H9 (cell line): Measurements from ENCODE around the gene TXNRD1. TPM values are rescaled to one million over a fixed set of nuclear protein-coding genes. Genes with fewer than 3 reads are reported as not detected.

Source experiments
- DNase-seq: peaks from one replicate; pipeline ENCODE4 v3.0.0-alpha.2; 2017
- H2AFZ ChIP-seq: one replicate; pipeline ENCODE4 v1.6.1; 2013; ENCODE audit warnings: mild to moderate bottlenecking, low read length, control low read depth, moderate library complexity
- H2AK5ac ChIP-seq: 2 replicates; pipeline ENCODE4 v1.6.1; 2013; ENCODE audit warnings: low read length, control low read depth, mixed read lengths; ENCODE audit not compliant: insufficient read length
- H2BK120ac ChIP-seq: one replicate; pipeline ENCODE4 v1.6.1; 2013; ENCODE audit warnings: low read depth, mild to moderate bottlenecking, low read length, control low read depth, inconsistent platforms; ENCODE audit not compliant: poor library complexity, severe bottlenecking
- H2BK12ac ChIP-seq: 2 replicates; pipeline ENCODE4 v1.6.1; 2013; ENCODE audit warnings: low read length, control low read depth, mixed read lengths, low read depth; ENCODE audit not compliant: insufficient read length
- H2BK15ac ChIP-seq: 2 replicates; pipeline ENCODE4 v1.6.1; 2013; ENCODE audit warnings: low read depth, low read length, control low read depth
- H2BK20ac ChIP-seq: one replicate; pipeline ENCODE4 v1.6.1; 2013; ENCODE audit warnings: low read depth, mild to moderate bottlenecking, low read length, control low read depth, inconsistent platforms; ENCODE audit not compliant: poor library complexity, severe bottlenecking
- H2BK5ac ChIP-seq: 2 replicates; pipeline ENCODE4 v1.6.1; 2013; ENCODE audit warnings: low read length, control low read depth, mixed read lengths; ENCODE audit not compliant: insufficient read length
- H3K14ac ChIP-seq: 2 replicates; pipeline ENCODE4 v1.6.1; 2013; ENCODE audit warnings: low read length, control low read depth; ENCODE audit not compliant: insufficient read depth
- H3K18ac ChIP-seq: 2 replicates; pipeline ENCODE4 v1.6.1; 2013; ENCODE audit warnings: low read depth, mild to moderate bottlenecking, mixed read lengths, low read length, control low read depth; ENCODE audit not compliant: insufficient read length
- H3K23ac ChIP-seq: 2 replicates; pipeline ENCODE4 v1.6.1; 2013; ENCODE audit warnings: low read length, control low read depth, mixed read lengths, low read depth; ENCODE audit not compliant: insufficient read length
- H3K23me2 ChIP-seq: 2 replicates; pipeline ENCODE4 v1.6.1; 2013; ENCODE audit warnings: low read depth, mild to moderate bottlenecking, mixed read lengths, low read length, control low read depth; ENCODE audit not compliant: insufficient read length, poor library complexity, severe bottlenecking
- H3K27ac ChIP-seq: 2 replicates; pipeline ENCODE4 v1.5.1; 2013; ENCODE audit warnings: low read length, control low read depth, mixed read lengths, low read depth; ENCODE audit not compliant: insufficient read length
- H3K27me3 ChIP-seq: 2 replicates; pipeline ENCODE4 v1.6.1; 2013; ENCODE audit warnings: low read length, control low read depth, inconsistent platforms; ENCODE audit not compliant: insufficient read depth
- H3K4ac ChIP-seq: 2 replicates; pipeline ENCODE4 v1.6.1; 2013; ENCODE audit warnings: low read depth, mild to moderate bottlenecking, control low read depth, inconsistent platforms, low read length, moderate library complexity
- H3K4me1 ChIP-seq: 2 replicates; pipeline ENCODE4 v1.6.1; 2013; ENCODE audit warnings: low read length, control low read depth, inconsistent platforms; ENCODE audit not compliant: insufficient read depth
- H3K4me2 ChIP-seq: 2 replicates; pipeline ENCODE4 v1.6.1; 2013; ENCODE audit warnings: low read length, control low read depth, mixed read lengths; ENCODE audit not compliant: insufficient read length, insufficient read depth
- H3K56ac ChIP-seq: 2 replicates; pipeline ENCODE4 v1.6.1; 2013; ENCODE audit warnings: low read depth, mild to moderate bottlenecking, mixed read lengths, low read length, control low read depth; ENCODE audit not compliant: insufficient read length
- H3K79me1 ChIP-seq: 2 replicates; pipeline ENCODE4 v1.6.1; 2013; ENCODE audit warnings: low read depth, mild to moderate bottlenecking, moderate library complexity, low read length, control low read depth, inconsistent platforms; ENCODE audit not compliant: insufficient read depth, poor library complexity, severe bottlenecking
- H3K79me2 ChIP-seq: 2 replicates; pipeline ENCODE4 v1.6.1; 2013; ENCODE audit warnings: low read length, control low read depth, inconsistent platforms; ENCODE audit not compliant: insufficient read depth
- H3K9ac ChIP-seq: 2 replicates; pipeline ENCODE4 v1.6.1; 2013; ENCODE audit warnings: low read length, control low read depth, mixed read lengths; ENCODE audit not compliant: insufficient read length; ENCODE audit errors: extremely low read depth
- H3K9me3 ChIP-seq: one replicate; pipeline ENCODE4 v1.6.1; 2013; ENCODE audit warnings: low read depth, low read length, inconsistent platforms; ENCODE audit not compliant: control insufficient read depth
- H3T11ph ChIP-seq: one replicate; pipeline ENCODE4 v1.6.1; 2013; ENCODE audit warnings: mild to moderate bottlenecking, low read length, control low read depth, inconsistent platforms
- H4K20me1 ChIP-seq: one replicate; pipeline ENCODE4 v1.6.1; 2013; ENCODE audit not compliant: control insufficient read depth, insufficient read length, insufficient read depth
- H4K5ac ChIP-seq: 2 replicates; pipeline ENCODE4 v1.6.1; 2013; ENCODE audit warnings: low read depth, mild to moderate bottlenecking, mixed read lengths, low read length, control low read depth; ENCODE audit not compliant: insufficient read length
- H4K8ac ChIP-seq: replicated peaks from 2 replicates; pipeline ENCODE4 v1.6.1; 2013; ENCODE audit warnings: low read length, control low read depth, mixed read lengths, low read depth; ENCODE audit not compliant: insufficient read length
- H4K91ac ChIP-seq: 2 replicates; pipeline ENCODE4 v1.6.1; 2013; ENCODE audit warnings: low read depth, mild to moderate bottlenecking, moderate library complexity, mixed read lengths, low read length, control low read depth; ENCODE audit not compliant: insufficient read length
- H3K27ac Mint-ChIP-seq, 3 experiments: 2 replicates in 2 of 3; 3 replicates in 1 of 3; pipeline ENCODE4 v1.8.0; 2020 to 2021; ENCODE audit warnings: mixed read lengths in 3 of 3, mild to moderate bottlenecking in 1 of 3, moderate library complexity in 1 of 3
- H3K27me3 Mint-ChIP-seq: 2 replicates; pipeline ENCODE4 v1.8.0; 2021; ENCODE audit warnings: low read depth, mild to moderate bottlenecking, moderate library complexity, mixed read lengths
- H3K36me3 Mint-ChIP-seq, 3 experiments: 2 replicates in 2 of 3; 3 replicates in 1 of 3; pipeline ENCODE4 v1.8.0; 2020 to 2021; ENCODE audit warnings: low read depth in 3 of 3, mixed read lengths in 3 of 3; ENCODE audit not compliant: insufficient read depth in 1 of 3
- H3K4me1 Mint-ChIP-seq, 2 experiments: 2 replicates each; pipeline ENCODE4 v1.8.0; 2020; ENCODE audit warnings: mixed read lengths in 2 of 2
- H3K4me3 Mint-ChIP-seq, 2 experiments: 2 replicates in 1 of 2; 3 replicates in 1 of 2; pipeline ENCODE4 v1.8.0; 2020 to 2021; ENCODE audit warnings: mild to moderate bottlenecking in 2 of 2, mixed read lengths in 2 of 2, moderate library complexity in 1 of 2
- H3K9me3 Mint-ChIP-seq, 2 experiments: 2 replicates in 1 of 2; 3 replicates in 1 of 2; pipeline ENCODE4 v1.8.0; 2020; ENCODE audit warnings: mild to moderate bottlenecking in 2 of 2, mixed read lengths in 2 of 2, moderate library complexity in 1 of 2
- CTCF ChIP-seq: fragments of 200-600 bp; sonication (generic); conservative IDR thresholded peaks from 3 replicates; pipeline ENCODE4 v1.8.0; 2021; ENCODE audit warnings: antibody characterized with exemption, mild to moderate bottlenecking
- WGBS: extraction: QIAGEN DNeasy Blood & Tissue Kit; methylation state at CpG from one replicate; pipeline ENCODE4 v1.1.7; 2013; ENCODE audit warnings: missing lambda C conversion rate, low lambda C conversion rate, mixed read lengths; ENCODE audit not compliant: insufficient read length; ENCODE audit errors: extremely low coverage; 5-methylcytosine and 5-hydroxymethylcytosine counted together
- total RNA-seq: library from RNA; stranded (reverse); gene quantifications from 2 replicates; pipeline ENCODE4 v1.2.1, GENCODE V29; 2021

The TXNRD1 gene
- total RNA-seq, 1 experiment from 2014 or later: 100 TPM

DNA sequence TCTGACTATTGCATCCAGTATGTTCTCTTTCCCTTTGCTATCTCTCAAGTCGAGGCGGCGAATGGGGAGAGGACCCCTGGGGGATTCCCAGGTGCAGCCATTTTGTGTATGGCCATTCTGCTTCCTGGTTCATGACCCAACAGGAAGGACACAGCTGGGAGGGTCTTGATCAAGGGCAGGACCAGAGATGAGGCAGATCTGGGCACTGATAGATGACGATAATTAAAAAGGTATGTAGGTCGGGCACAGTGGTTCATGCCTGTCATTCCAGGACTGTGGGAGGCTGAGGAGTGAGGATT is 161.9 kb downstream of the TXNRD1 start:
- Histone ChIP-seq H3K9me3 (no peaks in the 10 kb centered on the region), H2AFZ (no peak overlapping the region), H2BK12ac (no peak overlapping the region), H2BK20ac (no peak overlapping the region), H4K8ac (no peak overlapping the region), H3K79me1 (no peaks in the 10 kb centered on the region), H3K56ac (no peak overlapping the region), H3K23ac (no peak overlapping the region), H2BK5ac (no peak overlapping the region), H3K14ac (no peak overlapping the region), H4K91ac (no peak overlapping the region), H3K23me2 (no peaks in the 10 kb centered on the region), H4K20me1 (no peaks in the 10 kb centered on the region), H3K4me2 (no peak overlapping the region), H3K27me3 (no peaks in the 10 kb centered on the region), H2BK120ac (no peak overlapping the region), H3K4ac (no peak overlapping the region), H3K18ac (no peak overlapping the region), H3K27ac (no peak overlapping the region), H3K79me2 (no peaks in the 10 kb centered on the region), H3T11ph (no peak overlapping the region), H2BK15ac (no peak overlapping the region), H3K4me1 (peaks cover 2% of the 10 kb centered on the region; the same call in 1 of the 2 replicates), H2AK5ac (no peak overlapping the region), H4K5ac (no peak overlapping the region), H3K9ac (no peak overlapping the region)
- H3K4me3 Mint-ChIP-seq: no peak overlapping the region; a peak in 1 of 5 replicates
- H3K4me1 Mint-ChIP-seq: peaks cover 18% of the 10 kb centered on the region in 2 experiments
- H3K27me3 Mint-ChIP-seq: peaks cover 1% of the 10 kb centered on the region
- DNase-seq: no peak
- H3K36me3 Mint-ChIP-seq: peaks cover 0 to 3% (median 0%) of the 10 kb centered on the region in 3 experiments; a peak in 1 of 7 replicates
- peaks cover 0 to 4% of the 10 kb centered on the region in 2 experiments; a peak in 2 of 5 replicates for H3K9me3 Mint-ChIP-seq
- TF ChIP-seq CTCF: no peak
- WGBS: no CpG with 5 or more reads among the region's 5 CpGs
- H3K27ac Mint-ChIP-seq: no peak overlapping the region
